Daoy (cell line): ENCODE measurements around the gene A2M. TPM values are rescaled to one million over a fixed set of nuclear protein-coding genes. Genes with fewer than 3 reads are reported as not detected.
"Not testable (repeated sequence)": the region's sequence is repeated elsewhere in the genome, so short reads cannot be mapped to it uniquely, and the experiment has no call there.

Source experiments
- DNase-seq: peaks from one replicate; pipeline ENCODE4 v3.0.0-alpha.2; 2015; ENCODE audit warnings: low read depth
- total RNA-seq: library from RNA; depleted of rRNA; stranded (reverse); fragments of >200 nt; shearing (Covaris generic); gene quantifications from 2 replicates; pipeline ENCODE4 v1.2.3, GENCODE V29; 2014; rRNA removed

The A2M gene
- 0.95 TPM in 1 of 2 replicates, not detected in the other for total RNA-seq

- no peak for DNase-seq
These were observed at the start of gene A2M for GRCh38 chr12:9115731-9116559. Gene A2M (minus strand): TSS chr12:9115919. CDS start chr12:9115849, 70 bp downstream.

- no peak for DNase-seq
These were observed 47.7 kb upstream of the A2M start for GRCh38 chr12:9163392-9163791.

GRCh38 chr12:9156119-9156518, 40.4 kb upstream of the A2M start:
- DNase-seq = no peak

GRCh38 chr12:9149372-9149771, 33.7 kb upstream of the A2M start:
- no peak for DNase-seq

DNA sequence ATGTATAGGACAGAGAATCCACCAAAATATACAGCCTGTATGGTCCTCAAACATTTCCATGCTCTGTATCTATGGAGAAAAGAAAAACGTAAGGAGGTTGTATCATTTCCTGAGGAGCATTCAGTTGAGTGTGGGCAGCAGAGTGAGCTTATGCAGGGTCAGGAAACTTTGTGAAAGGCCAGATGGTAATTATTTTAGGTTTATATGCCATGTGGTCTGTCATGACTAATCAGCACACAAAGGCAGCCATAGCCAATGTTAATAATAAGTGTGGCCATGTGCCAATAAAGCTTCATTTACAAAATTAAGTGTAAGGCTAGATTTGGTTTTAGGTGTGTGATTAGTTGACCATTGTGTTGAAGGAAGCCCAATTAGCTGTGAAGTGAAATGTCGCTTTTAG, 33.2 kb upstream of the A2M start:
- DNase-seq = no peak

DNA sequence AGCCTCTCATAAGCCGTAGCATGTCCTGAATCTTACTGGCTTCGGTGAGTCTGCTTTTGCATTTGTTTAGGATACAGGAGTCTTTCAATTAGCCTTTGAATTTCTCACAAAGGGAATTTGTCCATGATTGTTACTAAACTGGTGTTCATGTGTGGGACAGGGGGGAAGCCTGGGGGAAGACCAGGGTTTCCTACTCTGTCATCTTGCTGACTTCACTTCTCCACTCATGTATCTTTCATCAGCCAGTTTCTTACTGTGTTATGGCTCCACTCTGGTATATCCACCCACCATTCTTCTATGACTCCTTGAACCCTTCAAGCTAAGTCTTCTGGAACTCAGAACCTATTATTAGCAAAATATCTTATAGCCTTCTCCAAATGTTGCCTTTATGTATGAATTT, 31.7 kb upstream of the A2M start:
- DNase-seq = no peak

DNA sequence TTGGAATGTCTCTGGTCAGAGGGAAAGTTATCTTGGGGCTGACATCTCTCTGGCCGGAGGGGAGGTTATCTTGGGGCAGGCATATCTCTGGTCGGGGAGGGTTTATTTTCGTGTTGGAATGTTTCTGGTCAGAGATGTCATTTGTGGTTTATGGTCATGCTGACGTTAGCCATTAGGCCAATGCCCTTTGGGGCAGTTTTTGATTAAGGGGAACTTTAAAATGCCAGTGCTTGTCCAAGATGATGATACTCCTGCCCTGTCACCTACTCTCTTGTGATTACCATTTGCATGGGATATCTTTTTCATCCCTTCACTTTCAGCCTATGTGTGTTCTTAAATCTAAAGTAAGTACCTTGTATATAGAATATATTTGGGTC, 29.0 kb upstream of the A2M start:
- no peak for DNase-seq

DNA sequence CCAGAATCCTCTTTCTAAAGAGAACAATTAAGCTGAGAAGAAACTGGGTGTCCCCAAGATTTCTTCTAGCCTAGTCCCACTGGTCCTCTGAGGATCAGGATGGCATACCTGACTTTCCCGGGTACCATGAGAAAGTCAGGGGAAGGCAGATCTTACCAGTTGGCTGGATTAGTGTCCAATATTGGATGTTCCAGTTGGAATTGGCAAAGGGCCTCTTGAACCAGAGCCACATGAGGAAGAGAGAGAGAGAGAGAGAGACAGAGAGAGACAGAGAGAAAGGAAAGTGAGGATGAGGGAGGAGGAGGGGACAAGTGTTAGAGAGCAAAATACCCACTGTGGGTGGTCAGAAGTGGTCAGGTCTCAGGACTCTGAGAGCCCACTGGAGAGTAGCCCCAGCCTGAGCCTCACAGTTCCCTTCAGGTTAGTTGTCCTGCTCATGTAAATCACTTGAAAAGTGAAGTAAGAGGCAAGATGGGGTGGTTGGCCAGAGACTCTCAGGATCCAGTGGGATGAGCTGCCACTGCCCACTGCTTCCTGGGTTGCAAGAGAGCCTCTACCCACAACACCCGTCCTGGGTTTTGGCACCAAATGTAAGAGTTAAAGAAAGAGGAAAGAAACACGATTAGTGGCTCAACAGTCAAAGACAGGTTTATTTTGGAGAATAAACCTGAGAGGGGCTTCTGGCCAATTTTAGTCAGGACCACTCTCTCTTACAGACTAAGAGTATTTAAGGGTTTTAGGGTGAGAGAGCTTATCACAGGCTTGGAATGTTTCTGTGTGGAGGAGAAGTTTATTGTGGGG, 28.4 kb upstream of the A2M start:
- no peak for DNase-seq

- DNase-seq = no peak
These were observed 27.4 kb upstream of the A2M start for GRCh38 chr12:9143137-9143536.

GRCh38 chr12:9139588-9140290, 24.0 kb upstream of the A2M start:
- not testable (repeated sequence) for DNase-seq

DNA sequence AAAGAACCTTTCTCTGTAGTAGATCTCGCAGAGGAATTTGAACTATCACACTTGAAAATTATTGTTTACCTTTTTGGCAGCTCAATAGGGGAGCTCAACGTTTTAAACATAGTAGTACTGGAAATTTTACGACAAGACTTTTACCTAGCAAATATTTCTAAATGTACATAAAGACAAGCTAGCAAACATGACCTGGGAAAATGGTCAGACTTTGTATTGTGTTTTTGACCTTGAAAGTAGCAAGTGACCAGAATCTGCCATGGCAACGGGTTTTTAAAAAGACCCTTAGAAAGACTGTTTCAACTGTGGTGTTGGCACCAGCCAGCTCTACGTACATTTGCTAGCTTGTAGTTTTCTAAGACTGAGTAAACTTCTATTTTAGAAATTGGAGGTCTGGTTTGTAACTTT, 20.2 kb upstream of the A2M start:
- DNase-seq = no peak

GRCh38 chr12:9134981-9135628, 19.4 kb upstream of the A2M start:
- no peak for DNase-seq

DNA sequence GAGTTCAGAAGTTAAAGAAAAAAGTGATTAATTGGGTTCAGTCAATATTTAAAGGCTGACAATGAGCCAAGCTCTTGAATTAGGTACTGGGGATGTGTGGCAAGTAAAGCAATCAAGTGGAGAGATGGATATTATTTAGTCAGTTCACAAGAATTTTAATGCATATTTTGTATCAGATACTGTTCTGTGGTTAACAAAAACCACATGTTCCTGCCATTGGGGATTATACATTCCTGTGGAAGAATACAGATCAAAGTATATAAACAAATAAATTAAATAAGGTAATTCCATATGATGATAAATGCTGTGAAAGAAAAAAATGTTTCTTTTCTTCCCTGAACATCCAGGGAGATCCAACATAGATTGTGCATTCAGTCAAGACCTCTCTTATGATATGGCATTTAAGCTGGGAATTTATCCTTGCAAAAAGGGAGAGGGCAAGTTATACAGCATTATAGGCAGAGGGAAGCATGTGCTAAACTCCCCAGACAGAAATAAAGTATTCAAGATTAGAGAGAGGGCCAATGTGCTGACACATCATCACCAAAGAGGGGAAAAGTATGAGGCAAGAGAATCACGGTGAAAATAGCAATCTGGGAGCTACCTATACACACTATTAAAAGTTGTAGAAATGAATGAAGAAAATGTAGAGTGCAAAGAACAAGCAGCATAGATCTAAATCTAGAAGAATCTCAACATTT, 17.6 kb upstream of the A2M start:
- DNase-seq = no peak

GRCh38 chr12:9132008-9132535, 16.4 kb upstream of the A2M start:
- DNase-seq = no peak

GRCh38 chr12:9130244-9130643, 14.5 kb upstream of the A2M start:
- DNase-seq = no peak

- no peak for DNase-seq
These were observed 12.4 kb upstream of the A2M start for GRCh38 chr12:9127936-9128663.

DNA sequence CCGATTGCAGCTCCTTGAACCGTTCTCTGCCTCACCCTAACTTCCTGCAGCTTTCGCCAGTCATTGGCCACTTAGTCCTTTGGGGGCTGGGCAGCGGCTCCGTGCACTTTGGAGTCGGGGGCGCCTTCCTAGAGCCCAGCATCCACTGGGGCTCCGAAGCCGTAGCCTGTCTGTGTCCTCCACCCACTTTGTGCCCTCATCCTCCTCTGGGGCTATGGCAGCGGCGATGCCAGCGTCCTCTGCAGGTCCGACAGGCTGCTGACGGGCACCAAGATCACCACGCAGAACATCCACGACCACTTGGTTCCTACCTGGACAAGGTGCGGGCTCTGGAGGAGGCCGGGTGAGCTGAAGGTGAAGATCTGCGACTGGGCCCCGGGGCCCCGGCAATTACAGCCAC, 11.8 kb upstream of the A2M start:
- no peak for DNase-seq

GRCh38 chr12:9124383-9125031, 8.8 kb upstream of the A2M start:
- no peak for DNase-seq

DNA sequence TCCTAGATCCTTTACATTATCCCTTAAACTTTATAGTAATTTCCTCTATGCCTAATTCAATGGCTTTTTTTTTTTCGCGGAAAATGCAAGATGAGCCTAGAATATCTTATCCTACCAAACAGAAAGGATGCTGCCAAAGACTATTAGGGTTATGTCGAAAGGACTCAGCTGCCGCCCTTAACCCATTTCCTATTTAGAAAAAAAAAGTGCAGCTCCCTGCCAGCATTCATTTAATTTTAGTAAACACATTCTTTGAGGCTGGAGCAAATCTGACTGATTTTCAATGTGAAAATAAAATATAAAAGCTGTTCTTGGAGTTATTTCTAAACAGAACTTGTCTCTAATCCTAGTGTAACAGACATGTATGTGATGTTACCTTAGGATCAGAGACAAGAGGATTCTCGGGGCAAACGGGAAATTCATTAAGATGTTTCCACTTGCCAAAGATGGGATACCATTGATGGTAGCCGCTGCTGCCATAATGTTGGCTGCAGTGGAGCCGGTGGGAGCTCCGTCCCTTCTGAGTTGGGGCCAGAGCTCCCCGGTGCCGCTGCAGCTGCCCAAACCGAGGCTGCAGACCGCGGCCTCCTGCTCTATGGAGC, 8.2 kb upstream of the A2M start:
- no peak for DNase-seq
